Measurements from ENCODE around the gene IRX4. TPM values are rescaled to one million over a fixed set of nuclear protein-coding genes. Genes with fewer than 3 reads are reported as not detected.

IRX4 gene
- total and polyA plus RNA-seq, 9 of the 15 experiments (the other 6 are each of a cell fraction or from before 2014, with no cell fraction given), result not detected

GRCh38 chr5:1852324-1852947 lies 30.3 kb downstream of the IRX4 start:
- no peaks in the 10 kb centered on the region for H3K9me3 ChIP-seq (replicated peaks; ENCODE audit: control insufficient read depth, insufficient read depth, low read depth, low read length)
- 1% methylated on average over 22 of the region's 23 CpGs for WGBS (ENCODE audit: insufficient coverage, low coverage, missing lambda C conversion rate)
- peaks cover 21% of the 10 kb centered on the region for H4K20me1 ChIP-seq (replicated peaks; ENCODE audit: control insufficient read depth, insufficient read depth, low read length)
- intact Hi-C loops (cut with micrococcal nuclease) (no loop called here), in situ Hi-C loops (cut with MboI) (no loop called here)
- H3K9me1 ChIP-seq (ENCODE audit: control insufficient read depth, insufficient read depth, low read length), result no peaks in the 10 kb centered on the region
- CTCF ChIA-PET (ENCODE audit: low intra/inter-chr PET ratio), result no interaction called here
- H3K4me2 ChIP-seq (ENCODE audit: insufficient read depth, low read length), result no peak overlapping the region
- DNase-seq (ENCODE audit: extremely low read depth in 1 of 4, low spot score in 3 of 4) (no peak), FAIRE-seq (no peak), ATAC-seq (no peak)
- POLR2A ChIA-PET, result no interaction called here
- H3K27me3 ChIP-seq (ENCODE audit: control insufficient read depth in 2 of 2, insufficient read depth in 2 of 2, low read length in 2 of 2), result peaks cover 55 to 84% of the 10 kb centered on the region in 2 experiments
- no peak overlapping the region for H3K4me3 ChIP-seq
- no peak overlapping the region for H3K27ac ChIP-seq (ENCODE audit: extremely low read depth, low read depth, low read length)
- no TSS peak for BruUV-seq (replicated peaks)
- H3K36me3 ChIP-seq (ENCODE audit: control insufficient read depth, insufficient read depth, low read length), result no peaks in the 10 kb centered on the region
- H3K9ac ChIP-seq (ENCODE audit: insufficient read depth in 1 of 2, low read depth in 2 of 2, low read length in 2 of 2), result no peak overlapping the region
- peaks cover 0 to 3% of the 10 kb centered on the region in 2 experiments; a peak in 1 of 5 replicates for H3K4me1 ChIP-seq (replicated peaks in 1 of 2; ENCODE audit: control insufficient read depth in 2 of 2, insufficient read depth in 2 of 2, low read length in 2 of 2)
- no peak overlapping the region for H2AFZ ChIP-seq (ENCODE audit: low read depth, low read length)
- no peaks in the 10 kb centered on the region for H3K79me2 ChIP-seq (ENCODE audit: control insufficient read depth, insufficient read depth, low read length)
- TF ChIP-seq ZNF134 (CRISPR knock-in tag; conservative IDR thresholded peaks at IDR 0.05) (no peak), ZNF12 (CRISPR knock-in tag; IDR thresholded peaks at IDR 0.05) (no peak), HDAC1 (IDR thresholded peaks at IDR 0.05) (no peak), AFF4 (CRISPR knock-in tag; IDR thresholded peaks at IDR 0.05) (no peak), ZNF592 (IDR thresholded peaks at IDR 0.05) (no peak), GABPB2 (CRISPR knock-in tag; conservative IDR thresholded peaks at IDR 0.05) (no peak), TARDBP (IDR thresholded peaks at IDR 0.05) (no peak), ZHX1 (conservative IDR thresholded peaks at IDR 0.05; ENCODE audit: low read length) (no peak)

Measured in K562 (cell line).